ENCODE measurements around the gene NOL4L.
"Not testable (repeated sequence)": the region's sequence is repeated elsewhere in the genome, so short reads cannot be mapped to it uniquely, and the experiment has no call there.

Gene NOL4L

DNA sequence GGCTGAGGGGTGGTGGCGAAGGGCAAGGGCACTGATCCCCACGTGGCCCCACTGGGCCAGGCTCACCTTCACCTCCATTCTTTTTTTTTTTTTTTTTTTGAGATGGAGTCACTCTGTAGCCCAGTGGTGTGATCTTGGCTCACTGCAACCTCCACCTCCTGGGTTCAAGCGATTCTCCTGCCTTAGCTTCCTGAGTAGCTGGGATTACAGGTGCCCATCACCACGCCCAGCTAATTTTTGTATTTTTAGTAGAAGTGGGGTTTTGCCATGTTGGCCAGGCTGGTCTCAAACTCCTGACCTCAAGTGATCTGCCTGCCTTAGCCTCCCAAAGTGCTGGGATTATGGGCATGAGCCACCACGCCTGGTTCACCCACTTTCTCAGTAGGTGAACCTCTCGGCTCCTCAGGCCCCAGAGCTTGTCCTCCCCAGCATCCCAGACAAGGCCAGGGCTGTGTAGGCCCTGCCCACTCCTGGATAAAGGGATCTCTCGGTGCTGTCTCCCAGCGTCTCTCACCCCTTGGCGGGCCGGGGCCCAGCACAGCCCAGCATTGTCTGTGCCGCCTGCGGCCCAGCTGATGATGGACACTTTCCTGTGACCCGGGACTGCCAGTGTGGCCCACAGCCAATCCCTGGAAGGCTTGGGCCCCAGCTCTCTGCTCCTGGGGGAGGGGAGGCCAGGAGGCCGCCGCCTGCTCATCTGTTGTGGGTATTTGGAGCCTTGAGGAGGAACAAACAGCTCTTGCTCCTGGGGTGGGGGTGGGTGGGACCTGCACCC lies 119.0 kb downstream of the NOL4L start:
- DNase-seq, result not testable (repeated sequence)

DNA sequence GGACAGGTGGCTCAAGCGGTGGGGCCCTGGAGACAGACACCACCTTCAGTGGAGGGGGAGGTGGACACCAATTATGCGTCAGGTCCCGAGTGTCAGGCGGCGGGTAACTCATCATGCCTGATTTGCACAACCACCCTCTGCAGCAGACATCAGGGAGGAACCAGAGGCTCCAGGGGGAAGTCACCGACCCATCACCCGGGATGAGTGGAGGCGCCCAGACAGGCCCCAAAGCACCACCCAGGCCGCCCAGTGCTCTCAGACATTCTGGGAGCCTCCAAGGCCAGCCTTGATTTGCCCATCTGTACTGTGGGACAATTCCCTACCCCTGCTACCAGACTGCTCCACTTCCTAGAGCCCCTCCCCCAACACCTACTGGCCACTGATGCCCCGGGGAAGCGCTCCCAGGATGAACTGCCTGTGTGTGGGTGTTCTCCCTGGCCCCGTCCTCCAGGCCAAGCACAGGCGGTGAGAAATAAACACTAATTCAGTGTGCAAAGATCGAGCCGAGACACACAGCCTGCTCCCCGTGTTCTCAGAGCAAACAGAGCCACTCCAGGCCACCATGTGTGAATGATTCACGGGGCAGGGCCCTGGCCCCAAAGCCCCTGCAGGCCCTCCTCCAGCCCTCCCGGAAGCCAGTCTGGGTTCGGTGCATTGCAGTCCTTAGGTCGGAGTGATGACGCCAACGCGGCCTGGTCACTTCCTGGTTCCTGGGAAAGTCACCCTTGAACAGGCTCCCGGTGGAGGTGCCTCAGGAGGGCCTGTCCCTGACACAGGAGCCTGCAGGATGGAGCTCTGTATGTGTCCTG lies 119.8 kb downstream of the NOL4L start:
- no peak for DNase-seq

DNA sequence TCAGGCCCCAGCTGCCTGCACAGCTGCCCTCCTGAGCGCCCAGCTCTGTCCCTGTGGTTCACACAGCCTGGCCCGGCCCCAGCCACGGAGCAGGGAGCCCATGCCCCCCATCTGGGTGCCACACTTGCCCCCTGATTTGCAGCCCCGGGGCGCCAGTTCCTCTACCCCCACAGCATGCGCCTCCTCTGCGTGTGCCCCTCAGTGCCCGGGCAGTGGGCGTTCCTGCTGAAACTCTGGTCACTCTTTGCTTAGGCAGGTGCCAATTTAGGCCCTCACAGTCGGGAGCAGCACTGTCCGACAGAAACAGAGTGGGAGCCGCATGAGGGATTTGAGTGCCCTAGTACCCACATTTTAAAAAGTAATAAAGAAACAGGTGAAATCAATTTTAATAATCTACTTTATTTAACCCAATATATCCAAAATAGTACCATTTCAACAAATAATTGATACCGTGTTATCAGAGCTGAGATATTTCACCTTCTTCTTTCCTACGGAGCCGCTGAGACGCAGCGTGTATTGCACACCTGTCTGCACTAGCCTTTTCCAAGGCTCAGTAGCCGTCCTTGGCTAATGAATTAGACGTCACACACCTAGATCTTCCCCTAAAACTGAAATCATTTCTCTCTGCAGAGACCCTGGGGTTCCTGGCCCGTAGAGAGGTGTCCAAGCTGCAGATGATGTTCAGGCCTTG lies 120.6 kb downstream of the NOL4L start:
- no peak for DNase-seq

DNA sequence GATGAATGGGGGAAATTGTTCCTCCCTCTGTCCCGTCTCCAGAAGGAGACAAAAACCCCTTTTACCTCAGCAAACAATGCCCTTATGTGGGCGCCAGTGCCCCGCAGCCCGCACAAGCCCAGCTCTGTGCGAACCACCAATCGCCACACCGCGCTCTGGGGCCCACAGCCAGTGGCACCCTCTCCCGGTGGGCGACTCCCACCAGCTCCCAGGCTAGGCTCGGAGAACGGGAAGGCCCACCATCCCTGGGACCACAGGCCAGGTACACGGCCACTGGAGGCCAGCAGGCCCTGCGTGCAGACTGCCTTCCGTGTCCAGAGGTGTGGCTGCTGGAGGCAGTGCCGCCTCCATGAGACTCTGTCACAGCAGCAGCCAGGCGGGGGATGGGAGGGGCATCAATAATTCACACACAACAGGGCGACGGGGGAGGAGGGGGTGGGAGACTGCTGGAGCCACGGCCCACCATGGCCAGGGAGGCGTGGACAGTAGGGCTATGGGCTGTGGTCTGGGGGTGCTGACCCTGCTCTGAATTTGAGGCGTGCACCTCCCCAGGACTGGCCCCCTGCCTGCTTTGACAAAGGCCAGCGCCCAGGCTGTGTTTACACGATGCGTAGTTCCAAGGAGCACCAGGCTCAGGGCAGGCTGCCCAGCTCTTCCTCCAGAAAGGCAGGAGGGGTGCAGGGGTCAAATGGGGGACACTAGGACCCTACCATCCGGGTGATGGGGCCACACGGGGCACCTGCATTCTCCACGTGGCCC lies 121.3 kb downstream of the NOL4L start:
- no peak for DNase-seq

DNA sequence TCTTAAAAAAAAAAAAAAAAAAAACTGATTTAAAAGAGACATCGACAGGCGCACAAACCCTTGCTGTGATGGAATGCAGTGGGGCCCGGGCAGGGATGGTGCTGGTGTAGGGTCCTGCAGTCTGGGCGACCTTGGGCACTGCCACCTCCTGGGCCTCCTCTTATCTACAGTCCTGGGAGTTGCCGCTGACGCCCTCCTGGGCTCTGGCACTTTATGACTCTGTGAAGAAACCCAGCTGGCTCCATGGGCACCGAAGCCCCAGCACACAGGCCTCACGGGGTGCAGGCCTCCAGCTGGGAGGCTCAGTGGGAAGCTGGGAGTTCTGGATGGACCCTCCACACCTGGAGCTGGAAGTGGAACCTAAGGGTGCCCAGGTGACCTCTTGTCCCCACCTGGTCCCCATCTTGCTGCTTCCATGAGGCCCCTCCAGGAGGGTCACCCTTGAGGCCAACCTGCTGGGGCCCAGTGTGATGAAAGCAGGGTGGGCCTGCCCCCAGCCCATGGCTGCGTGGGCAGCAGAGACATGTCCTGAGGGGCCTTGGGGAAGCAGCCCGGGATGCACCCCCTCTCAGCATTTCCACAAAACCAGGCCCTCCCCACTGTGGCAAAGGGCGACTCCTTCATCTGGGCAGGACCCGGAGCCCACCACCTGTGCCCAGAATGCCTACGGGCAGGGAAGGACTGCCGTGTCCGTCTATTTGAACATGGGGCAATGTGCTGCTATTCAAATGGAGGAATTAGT lies 122.1 kb downstream of the NOL4L start:
- DNase-seq, result no peak

DNA sequence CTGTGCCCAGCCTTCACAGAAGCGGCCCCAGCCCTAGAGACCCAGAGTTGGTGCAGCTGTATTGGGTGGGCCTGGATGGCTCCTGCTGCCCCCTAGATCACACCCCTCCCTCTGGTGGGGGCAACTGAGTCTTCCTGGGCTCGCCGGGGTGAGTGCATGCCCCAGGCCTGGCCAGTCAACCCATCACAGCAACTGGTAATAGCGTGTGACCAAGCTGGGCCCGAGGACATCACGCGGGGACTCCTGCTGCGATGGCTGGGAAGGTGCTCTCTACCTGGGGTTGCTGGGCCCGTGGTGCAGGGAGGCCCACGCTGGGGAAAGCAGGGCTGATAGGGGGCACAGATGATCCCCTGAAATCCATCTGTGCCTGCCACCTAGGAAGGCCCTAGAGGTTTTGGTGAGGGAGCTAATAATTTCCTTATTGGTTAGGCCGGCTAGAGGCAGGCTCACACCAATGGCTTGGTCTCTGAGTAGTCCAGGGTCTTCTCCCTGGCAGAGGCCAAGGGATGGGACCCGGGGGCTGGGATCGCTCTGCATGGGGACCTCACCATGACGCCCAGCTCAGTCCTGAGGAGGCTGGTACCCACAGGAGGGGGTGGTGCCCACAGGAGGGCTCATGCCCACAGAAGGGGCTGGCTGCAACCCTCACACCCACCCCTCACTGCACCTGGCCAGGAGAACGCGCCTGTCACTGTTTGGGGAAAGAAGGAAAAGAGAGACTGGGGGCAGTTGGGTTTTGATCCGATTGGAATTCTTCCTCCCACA lies 123.1 kb downstream of the NOL4L start:
- DNase-seq, result no peak

DNA sequence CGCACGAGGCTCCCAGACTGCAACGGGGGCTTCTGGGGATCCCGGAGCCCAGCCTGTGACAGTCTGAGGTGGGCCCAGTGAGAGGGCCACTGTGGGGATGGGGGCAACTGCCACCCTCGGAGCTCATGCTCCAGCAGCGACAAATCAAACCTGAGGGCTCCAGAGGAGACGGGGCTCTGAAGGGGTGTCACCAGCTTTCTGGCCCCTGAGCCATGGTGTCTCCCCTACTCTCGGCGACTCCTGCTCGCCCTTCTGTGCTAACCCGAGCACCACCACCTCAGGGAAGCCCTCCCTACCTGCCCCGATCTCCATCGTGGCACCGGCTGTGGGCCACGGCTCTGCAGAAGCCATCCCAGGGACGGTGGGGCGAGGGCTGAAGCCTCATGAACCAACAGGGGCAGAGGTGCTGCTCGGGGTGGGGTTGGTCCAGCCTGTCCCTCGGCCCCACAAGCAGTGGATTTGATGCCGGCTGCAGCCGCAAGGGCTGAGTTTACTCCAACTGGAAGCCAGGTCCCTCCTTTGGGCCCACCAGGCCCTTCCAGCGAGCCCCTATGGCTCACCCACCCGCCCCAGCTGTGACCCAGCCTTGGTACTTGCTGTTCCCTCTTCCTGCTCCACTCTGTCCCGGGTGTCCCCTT lies 124.3 kb downstream of the NOL4L start:
- no peak for DNase-seq

DNA sequence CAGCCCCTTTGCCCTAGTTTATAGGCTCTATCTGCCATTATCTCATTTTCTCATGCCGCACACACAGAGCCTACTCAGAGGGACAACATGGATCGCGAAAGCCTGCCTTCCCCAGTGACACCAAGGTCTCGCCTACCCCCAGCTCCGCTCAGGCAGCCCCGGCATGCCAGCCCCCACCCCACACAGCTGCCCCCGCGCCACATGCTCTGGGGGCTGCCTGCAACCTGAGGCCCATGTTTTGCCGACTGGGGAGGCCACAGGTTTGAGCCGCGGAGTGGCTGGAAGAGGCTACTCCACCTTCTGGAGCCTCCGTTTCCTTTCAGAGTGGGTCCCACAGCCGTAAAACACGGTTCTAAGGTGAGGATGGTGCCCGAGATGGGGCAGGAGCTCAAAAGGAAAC lies 124.9 kb downstream of the NOL4L start:
- no peak for DNase-seq

DNA sequence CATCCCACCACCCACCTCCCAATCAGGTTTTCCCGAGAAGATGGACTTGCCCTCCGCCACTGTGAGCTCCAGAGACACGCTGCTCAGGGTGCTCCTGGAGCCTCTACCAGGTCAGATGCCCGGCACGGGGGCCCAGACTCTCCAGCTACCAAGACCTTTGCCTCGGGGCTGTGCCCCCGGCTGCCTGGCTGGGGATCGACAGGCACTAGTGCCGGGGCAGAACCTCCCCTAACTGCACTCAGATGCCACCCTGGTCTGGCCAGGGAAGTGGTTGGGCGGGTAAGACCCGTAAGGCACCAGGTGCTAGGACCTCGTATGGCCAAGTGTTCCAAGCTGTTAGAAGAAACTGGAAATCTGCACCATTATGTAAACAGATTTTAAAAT lies 126.3 kb downstream of the NOL4L start:
- DNase-seq, result no peak

DNA sequence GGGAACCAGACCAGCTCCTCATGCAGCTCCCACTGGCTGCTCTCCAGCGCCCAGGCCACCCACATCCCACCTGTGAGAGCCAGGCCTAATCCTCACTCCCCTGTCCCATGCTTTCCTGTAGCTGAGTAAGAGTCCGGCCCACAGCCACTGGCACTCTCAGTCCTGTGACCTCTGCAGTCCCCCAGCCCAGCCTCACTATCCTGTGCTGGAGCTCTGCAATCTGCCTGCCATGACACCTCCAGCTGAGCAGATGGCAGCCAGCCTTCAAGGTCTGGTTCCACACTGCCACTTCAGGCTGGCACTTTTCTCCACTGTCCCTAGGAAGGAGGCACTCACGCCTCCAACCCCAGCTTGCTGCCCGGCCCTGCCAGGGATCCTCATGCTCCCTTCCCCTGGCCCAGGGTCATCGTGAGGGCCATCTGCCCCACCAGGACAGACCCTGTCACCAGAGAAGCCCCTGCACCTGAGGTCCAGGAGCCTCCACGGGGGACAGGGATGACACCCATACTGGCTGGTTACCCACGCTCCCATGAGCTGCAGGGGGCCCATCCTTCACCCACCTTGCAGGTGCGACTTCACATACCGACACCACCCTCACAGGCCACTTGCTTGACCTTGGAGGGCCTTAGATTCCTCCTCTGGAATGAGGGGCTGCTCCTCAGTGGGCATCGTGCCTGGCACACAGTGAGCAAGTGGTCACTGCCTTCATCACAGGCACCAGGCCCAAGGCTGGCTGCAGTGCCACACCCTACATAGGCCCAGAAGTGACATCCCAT lies 126.9 kb downstream of the NOL4L start:
- no peak for DNase-seq

DNA sequence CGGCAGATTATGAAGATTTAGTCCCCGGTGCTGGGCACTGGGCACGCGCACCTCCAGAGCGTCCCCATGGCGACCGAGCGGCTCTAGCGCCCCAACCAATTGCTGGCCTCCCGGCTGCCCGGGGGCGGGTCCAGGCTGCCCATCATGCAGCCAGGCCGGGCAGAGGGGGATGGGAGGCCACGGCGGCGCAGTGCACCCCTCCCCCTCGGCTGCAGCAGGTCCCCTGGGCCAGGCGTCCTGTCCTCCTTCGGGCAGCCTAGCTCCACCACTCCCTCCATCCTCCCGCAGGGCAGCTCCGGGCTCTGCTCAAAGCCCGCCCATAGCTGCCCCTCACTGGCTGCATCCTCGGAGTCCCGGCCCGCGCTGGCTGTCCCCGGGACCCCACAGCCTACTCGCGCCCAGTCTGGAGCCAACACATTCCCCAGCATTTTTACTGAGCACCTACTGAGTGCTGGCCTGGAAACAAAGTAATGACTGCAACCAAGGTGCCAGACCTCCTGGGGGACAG lies 127.6 kb downstream of the NOL4L start:
- no peak for DNase-seq

DNA sequence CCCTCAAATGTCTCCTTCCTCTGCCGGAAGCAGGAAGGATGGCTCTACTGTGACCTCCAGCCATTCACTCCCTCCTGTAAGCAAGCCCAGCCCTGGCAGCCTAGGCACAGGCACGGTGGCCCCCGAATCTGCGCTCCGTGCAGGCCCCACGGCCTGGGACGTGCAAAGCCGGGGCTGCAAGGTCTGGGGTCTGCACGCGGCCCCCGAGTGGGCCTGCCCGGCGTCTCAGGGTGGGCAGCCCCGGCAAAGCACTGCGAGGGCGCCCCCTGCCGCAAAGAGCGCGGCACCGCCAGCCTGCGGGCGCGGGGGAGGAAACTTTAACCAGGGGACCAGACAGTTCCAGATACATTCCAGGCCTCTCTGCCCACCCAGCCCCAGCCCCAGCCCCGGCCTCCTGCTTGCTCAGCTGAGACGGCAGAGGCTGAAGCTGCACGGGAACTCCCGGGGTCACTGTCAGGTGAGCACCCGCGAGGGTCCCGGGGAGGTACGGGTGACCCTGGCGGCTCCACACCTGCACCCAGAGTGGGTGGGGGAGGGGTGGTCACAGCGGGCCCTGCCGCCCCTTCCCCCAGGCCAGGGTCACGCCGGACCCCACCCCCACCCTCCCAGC lies 128.2 kb downstream of the NOL4L start:
- no peak for DNase-seq

DNA sequence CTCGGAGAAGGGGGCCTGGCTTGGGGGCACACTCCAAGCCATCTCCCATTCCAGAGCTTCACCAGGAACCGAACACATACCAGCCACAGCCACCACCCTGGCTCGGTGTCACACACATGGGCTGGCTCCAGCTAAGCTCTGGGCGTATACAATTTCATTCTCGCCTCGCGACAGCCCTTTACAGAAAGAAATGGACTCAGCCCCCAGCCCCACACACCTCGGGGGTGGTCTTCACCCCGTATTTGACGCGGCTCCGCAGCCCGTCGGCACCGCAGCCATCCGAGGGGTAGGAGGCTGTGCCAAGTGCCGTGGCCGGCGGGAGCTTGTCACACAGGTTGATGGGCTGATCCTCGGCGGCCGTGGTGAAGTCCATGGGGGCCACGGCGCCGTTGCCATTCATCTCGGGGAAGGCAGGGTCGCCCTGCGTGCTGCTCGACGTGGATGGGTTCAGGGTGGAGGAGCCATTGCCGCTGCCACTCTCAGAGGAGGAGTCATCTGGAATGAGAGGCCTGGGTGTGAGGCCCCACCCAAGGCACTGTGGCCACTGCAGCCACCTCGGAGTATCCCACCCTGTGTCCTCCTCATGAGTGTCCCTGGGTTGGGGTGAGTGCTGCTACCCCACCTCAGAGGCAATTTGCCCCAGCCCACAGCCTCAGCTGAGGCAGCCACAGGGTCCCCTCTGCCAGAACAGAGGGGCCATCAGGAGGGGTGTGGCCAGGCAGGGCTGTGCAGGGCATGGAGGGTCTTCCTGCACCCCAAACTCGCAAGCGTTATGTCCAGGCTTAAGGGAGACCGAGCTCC lies 129.0 kb downstream of the NOL4L start:
- DNase-seq, result no peak

DNA sequence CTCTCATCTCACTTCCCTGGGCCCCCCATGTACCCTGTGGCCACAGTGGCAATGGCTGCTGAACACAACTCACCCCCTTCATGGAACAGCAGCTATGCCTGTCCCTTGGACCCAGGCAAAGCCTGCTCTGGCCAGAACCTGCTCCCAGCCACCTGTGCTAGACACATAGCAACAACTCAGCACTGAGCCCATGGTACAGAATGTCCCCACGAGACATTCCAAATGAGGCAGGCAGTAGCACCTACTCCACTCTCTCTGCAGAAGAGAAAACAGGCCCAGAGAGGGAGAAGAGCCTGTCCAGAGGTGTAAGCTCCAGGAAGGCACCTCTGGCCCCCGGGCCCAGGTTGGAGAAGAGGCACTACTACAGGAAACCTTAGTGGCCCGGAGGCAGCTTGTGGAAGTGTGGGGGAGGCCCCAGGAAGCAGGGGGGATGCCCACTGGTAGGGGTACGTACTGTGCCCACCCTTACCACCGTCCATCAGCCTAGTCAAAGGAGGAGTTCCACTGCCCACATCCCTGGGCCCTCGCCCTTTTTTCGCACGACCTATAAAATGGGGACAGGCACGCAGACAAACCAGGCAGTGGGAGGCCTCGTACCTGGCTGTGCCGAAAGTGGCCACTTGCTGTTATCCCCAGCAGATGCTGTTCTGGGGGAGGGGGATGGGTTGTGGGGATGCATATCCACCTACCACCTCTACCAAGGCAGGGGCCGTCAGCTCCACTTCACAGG lies 129.8 kb downstream of the NOL4L start:
- DNase-seq, result no peak

DNA sequence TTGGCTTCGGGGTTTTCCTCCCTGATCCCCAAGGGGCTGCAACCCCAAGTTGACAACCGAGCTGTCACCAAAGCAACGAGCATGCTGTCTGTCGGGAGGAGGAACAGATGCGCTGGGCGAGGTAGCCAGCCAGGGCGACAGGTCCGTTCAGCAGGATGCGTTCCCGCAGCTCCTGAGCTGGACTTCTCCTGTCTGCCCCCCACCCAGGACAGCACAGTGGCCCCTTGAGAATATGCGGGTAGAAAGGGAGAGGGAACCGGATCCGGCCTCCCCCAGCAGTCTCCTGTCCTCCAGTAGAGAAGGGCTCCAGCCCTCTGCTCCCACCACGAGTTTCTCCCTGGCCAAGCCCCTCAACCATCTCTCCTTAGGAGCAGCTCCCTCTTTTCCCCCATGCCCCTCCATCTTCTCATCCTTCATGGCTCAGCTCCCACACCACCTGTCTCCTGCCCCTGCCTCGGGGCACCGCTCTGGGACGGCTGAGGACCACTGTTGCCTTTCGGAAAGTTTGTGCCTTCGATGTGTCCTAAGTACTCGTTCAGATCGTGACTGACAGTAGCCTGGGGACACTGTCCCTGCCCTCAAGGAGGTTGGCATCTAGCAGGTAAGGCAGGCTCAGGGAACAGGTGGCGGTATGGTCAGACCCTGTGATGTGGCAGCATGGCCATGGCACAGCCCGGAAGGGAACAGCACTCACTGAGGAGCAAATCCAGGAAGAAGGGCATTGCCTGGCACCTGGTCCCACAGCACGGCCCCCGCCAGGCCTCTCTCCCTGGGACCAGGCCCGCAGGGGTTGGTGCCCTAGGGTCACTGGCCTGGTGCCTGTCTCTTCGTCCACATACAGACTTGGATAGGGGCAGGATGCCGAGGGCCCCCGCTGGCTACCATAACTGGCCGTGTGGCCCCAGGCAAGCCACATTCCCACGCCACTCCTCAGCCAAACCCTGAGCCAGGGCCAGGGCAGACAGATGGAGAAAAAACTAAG lies 130.7 kb downstream of the NOL4L start:
- no peak for DNase-seq

DNA sequence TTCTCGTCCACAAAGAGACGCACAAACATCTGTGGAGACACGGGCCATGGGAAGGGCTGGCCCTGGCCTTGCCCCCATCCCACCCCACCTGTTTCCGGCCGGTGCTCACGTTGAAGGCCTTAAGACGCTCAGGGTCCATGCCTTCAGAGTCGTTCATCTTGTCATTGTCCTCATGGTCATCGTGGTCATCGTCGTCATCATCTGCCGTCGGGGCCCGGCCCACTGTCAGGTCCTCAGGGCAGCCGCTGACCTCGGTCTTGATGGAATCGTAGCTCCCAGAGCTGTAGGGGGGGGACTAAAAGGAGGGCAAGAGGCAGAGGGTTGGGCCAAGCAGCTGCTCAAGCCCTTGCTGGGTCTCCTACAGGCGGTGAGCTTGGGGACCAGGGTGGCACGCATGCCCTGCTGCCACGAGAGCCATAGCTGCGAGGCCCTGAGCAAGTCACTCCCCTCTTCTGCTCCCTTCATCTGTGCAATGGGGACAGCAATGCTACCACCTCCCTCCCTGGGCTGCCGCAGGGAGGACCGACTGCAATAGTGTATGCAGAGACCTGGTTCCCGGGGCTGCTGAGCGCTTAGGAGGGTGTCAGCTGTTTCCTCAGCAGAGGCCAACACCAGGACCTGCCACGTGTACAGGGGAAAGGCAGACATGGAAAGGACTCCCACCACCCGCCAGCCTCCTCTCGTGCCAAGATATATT lies 131.5 kb downstream of the NOL4L start:
- DNase-seq, result no peak

Data from CD4-positive, alpha-beta T cell treated with Interleukin-17A for 1 hour (primary cell).